NCI-H226 (cell line): ENCODE results near the gene SPAG4.

Experiments used
- DNase-seq: peaks from one replicate; pipeline ENCODE4 v3.0.0-alpha.2; 2015

The SPAG4 gene

GRCh38 chr20:35600176-35600992 is 15.2 kb upstream of the SPAG4 start:
- DNase-seq = no peak

- DNase-seq = peak; percentile 43
Measured at GRCh38 chr20:35600993-35601973, 14.3 kb upstream of the SPAG4 start.

GRCh38 chr20:35601990-35602389 is 13.6 kb upstream of the SPAG4 start:
- no peak for DNase-seq

- no peak for DNase-seq
Measured at GRCh38 chr20:35602851-35603495, 12.7 kb upstream of the SPAG4 start.

DNA sequence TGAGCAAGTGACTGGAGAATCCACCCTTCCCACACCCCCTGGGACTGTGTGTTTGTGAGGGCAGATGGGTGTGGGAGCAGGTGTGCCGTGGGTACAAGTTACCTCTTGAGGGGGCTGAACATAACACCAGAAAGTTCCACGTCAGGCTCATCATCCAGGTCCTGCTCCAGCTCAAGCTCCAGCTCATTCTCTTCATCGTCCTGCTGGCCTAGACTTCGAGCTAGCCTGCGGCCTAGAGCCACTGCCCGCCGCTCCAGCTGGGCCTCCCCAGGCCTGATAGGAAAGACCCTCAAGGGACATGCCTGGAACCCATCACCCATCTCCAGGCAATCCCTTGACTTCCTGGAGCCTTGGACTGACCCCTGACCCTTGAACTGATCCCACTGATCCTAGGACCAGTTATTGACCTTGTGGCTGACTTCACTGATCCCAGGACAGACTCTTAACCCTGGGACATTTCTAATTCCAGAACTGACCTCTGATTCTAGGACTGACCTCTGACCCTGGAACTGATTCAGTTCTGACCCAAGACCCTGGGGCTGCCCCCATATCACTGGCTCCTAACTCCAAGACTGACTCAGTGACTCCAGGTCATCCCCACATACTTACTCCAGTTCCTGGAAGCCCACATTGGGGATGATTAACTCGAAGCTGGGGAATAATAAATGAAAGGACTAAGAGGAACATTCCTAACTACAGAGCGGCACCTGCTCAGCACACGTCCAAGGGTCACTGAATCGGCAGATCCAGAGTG is 11.8 kb upstream of the SPAG4 start:
- DNase-seq = no peak

DNA sequence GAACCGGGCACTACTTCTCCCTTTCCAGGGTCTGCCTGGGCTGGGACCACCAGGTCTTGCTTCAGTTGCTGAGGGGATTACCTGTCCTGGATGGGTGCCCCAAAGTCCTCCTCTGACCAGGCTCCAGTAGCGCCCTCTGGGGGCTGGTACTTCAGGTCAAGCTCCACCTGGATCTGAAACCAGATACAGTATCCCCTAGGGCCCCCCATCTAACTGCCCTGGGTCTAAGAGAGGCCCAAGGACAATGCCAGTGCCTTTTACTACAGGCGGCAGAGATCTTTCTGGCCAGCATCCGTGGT is 11.2 kb upstream of the SPAG4 start:
- DNase-seq = no peak

- no peak for DNase-seq
Measured at GRCh38 chr20:35606127-35606526, 9.5 kb upstream of the SPAG4 start.

- DNase-seq = no peak
Measured at GRCh38 chr20:35607003-35607735, 8.5 kb upstream of the SPAG4 start.

DNA sequence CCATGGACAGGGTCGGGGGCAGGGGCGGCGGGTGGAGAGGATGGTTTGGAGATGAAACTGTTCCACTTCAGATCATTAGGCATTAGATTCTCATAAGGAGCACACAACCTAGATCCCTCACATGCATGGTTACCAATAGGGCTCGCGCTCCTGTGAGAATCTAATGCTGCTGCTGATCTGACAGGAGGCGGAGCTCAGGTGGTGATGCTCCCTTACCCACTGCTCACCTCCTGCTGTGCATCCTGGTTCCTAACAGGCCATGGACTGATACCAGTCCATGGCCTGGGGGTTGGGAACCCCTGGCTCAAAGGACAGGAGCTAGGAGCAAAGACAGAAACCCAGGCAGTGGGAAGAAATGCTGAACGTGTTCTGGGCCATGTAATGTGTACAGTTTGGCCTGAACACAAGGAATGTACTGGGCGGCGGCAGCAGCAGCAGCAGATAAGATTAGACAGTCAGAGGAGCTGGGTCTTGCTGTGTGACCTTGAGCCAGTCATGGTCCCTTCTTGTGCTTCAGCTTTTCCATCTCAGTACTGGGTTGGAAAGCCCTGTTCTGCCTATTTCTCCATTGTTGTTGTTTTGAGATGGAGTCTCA is 4.7 kb upstream of the SPAG4 start:
- DNase-seq = no peak

DNA sequence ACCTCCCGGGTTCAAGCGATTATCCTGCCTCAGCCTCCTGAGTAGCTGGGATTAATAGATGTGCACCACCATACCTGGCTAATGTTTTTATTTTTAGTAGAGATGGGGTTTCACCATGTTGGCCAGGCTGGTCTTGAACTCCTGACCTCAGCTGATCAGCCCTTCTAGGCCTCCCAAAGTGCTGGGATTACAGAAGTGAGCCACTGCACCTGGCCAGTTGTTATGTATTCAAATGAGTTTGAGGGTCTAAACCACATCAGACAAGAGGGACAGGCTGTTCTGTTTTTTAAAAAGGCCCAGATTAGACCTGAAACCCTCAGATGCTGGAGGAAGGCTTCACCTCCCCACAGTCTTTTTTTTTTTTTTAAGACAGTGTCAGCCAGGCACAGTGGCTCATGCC is 4.1 kb upstream of the SPAG4 start:
- no peak for DNase-seq

DNA sequence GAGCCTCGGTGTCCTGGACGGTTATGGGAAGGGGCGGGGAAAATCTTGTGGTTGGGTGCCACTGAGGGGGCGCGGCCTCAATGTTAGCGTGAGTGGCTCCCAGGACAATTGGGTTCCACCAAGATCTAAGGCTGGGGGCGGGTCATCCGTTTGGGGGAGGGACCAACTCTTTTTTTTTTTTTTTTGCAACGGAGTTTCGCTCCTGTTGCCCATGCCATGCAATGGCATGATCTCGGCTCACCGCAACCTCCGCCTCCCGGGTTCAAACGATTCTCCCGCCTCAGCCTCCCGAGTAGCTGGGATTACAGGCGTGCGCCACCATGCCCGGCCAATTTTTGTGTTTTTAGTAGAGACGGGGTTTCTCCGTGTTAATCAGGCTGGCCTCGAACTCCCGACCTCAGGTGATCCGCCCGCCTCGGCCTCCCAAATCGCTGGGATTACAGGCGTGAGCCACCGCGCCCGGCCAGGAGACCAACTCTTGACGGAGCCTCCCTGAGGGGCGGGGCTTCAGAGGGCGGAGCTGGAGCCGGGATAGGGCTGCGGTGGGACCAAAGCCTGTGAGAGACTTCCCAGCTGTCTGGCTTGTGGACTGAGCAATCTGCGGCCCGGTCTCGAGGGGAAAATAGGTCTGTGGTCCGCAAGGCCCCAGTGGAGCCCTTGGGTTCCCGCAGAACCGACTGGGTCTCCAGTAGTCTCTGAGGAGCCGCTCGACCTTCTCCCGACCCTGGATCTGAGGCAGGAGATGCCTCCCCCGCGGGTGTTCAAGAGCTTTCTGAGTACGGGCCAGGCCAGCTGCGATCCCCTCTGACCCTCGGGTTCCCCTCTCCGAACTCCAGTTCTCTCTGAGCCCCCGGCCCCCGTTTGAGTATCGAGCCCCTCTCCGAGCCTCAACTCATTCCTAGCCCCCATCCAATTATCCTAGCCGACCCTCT is 1.1 kb downstream of the SPAG4 start:
- peak; percentile 47 for DNase-seq

GRCh38 chr20:35617397-35618262 is 2.0 kb downstream of the SPAG4 start:
- DNase-seq = no peak

GRCh38 chr20:35618263-35619131 is 2.9 kb downstream of the SPAG4 start:
- peak; percentile 16 for DNase-seq

GRCh38 chr20:35619196-35620095 is 3.8 kb downstream of the SPAG4 start:
- DNase-seq = peak; percentile 89

DNA sequence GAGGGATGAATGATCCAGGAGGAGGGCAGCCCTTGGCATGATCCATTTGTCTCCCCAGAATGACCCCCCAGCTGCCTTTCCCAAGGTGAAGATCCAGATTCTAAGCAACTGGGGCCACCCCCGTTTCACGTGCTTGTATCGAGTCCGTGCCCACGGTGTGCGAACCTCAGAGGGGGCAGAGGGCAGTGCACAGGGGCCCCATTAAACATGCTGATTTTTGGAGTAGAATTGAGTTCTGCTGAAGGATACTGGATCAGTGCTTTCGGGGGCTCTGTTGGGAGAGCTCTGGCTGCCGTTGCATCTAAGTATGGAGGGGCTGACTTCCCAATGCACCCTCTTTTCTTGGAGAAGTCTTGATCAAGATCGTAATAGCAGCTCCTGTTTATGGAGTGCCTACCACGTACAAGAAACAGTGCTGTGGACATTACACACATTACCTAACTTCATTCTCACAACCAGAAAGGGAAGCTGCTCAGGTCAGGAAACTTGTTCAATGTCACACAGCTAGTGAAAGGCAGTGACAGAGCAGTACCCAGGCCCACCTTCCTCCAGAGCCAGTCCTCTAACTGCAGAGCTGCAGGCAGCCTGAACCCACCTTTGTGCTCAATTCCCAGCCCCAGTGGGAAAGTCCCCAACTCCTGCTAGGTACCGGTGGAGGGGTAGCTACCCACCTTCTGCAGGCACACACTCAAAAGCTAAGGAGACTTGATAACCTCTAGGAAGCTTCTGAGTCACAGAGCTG is 5.4 kb downstream of the SPAG4 start:
- no peak for DNase-seq

GRCh38 chr20:35621560-35621946 is 5.9 kb downstream of the SPAG4 start:
- no peak for DNase-seq
